HG03575 (cell line): Measurements from ENCODE around the gene ATP6V0A4.

ENCODE experiments used
- ATAC-seq: cut with Tn5 transposase; IDR thresholded peaks from one replicate; pipeline ENCODE4 v1.9.1; 2021; ENCODE audit not compliant: unreplicated experiment, insufficient number of reproducible peaks, low FRiP score; ENCODE audit errors: extremely low read depth

The ATP6V0A4 gene

DNA sequence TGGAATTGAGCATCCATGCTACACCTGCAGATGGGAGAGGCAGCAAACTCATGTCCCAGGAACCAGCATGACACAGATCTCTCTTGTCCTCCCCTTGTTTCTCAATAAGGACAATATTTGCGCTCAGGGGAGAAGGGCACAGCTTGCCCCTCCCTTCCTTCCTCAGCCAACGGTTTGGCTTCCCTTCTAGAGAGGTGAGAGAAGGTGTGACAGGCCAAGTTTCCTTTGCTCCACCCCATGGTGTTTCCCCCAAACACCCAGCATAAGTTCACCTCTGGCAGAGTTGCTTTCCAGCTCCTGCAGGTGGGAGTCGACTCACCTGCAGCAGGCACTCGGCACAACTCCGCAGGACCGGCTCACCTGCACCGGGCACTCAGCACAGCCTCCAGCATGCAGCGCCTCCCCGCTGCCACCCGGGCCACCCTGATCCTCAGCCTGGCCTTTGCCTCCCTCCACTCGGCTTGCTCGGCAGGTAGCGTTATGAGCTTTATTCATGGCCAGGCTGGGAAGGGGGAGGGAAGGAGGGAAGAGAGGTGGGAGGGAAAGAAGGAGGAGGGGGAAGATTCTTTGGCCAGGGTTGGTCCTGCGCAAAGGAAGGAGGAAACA lies at the start of gene ATP6V0A4, which contains the start of gene TMEM213:
TSS of gene ATP6V0A4 (minus strand) at position 482 of the 606 bp plus-strand sequence. CDS start 26,949 bp downstream, outside the sequence.
TSS of gene TMEM213 (plus strand) at position 280 of the 606 bp plus-strand sequence. CDS start at position 391, 111 bp downstream.
- ATAC-seq, result no peak

DNA sequence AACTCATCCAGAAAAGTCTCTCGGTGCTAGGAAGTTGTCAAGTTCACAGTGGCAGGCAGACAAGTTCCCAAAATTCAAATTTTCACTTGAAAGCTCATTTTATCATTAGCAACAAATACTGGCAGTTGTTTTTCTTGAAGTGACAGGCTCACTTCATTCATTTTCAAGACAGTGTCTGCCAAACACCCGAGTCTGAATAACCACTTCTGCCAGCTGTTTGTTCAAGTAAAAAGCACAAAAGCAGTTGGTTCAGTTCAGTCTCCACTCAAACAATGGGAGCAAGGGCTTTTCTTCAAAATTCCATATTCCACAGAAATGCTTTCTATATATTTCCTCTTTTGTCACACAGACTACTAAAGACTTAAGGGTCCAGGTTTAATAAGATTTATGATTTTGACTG lies 47.7 kb upstream of the ATP6V0A4 start:
- no peak for ATAC-seq

- ATAC-seq, result no peak
Observed at GRCh38 chr7:138843632-138844580, 45.9 kb upstream of the ATP6V0A4 start.

GRCh38 chr7:138842111-138842510 lies 44.1 kb upstream of the ATP6V0A4 start:
- ATAC-seq, result no peak

DNA sequence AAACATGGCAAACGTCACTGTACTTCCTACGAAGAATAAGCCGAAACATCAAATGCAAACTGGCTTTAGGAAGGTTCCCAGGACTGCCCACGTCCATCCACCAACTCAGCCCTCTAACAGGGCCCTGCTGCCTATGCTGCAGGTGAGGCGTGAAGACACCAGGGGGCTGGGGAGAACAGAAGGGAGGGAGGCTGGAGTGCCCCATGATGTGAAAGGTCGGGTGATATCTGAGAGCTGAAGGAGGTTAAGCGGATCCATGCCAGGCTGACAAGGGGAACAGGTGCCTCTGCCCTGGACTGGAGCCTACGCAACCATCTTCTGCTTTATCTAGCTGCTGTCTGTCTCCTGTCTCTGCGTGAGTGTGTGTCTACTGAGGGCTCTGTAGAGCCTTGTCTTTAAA lies 40.2 kb upstream of the ATP6V0A4 start:
- ATAC-seq, result no peak

DNA sequence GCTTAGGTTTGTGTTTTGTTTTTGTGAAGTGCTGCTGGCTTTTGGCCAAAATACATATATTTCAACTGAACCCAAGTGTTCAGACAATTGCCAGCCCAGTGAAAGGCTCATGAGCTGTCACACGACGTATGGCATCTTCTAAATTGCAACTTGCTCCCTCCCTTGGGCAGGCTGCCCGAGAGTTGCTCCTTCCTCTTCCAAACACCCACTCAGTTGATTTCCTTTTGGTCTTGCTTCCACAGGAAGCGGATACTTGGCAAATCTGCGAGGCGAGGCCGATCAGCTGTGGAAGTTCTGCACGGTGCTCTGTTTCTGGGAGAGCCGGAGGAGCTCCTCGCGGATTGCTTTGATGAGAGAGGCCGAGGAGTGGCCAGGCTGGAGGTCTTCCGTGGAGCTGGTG lies 39.6 kb upstream of the ATP6V0A4 start:
- no peak for ATAC-seq

- ATAC-seq, result no peak
Observed at GRCh38 chr7:138835087-138835486, 37.1 kb upstream of the ATP6V0A4 start.

DNA sequence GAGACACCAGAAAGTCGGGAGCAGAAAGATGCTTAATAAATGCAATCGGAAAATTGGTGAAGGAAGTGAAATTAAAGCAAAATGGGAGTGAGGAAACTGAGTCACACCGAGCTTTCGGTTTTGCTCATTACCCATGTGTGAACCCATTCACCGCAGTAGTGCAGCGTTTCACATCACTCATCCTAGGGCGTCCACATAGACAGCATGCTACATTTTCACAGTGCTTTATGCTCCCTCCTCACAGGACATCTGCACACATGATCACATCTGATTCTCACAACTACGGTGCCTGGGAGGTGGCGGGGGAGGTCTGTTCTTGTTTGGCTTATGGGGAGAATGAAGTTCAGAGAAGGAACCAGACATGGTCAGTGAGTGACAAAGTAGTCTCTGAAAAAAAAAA lies 36.6 kb upstream of the ATP6V0A4 start:
- ATAC-seq, result no peak

DNA sequence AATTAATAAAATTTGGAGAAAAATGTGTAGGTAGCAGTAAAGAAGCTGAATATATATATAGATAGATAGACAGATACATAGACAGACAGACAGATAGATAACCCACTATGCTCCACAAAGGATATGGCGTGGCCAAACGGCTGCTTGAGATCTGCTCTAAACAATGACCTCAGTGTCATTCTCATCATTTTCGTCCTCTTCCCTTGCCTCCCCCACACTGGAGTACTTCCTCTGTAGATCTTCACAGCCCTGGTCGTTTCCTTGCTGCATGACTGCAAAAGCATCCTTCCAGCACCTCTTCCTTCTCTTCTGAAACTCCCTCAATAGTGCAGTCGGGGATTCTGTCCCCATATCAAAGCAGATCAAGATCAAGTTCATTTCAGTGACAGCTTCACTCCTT lies 35.6 kb upstream of the ATP6V0A4 start:
- no peak for ATAC-seq

DNA sequence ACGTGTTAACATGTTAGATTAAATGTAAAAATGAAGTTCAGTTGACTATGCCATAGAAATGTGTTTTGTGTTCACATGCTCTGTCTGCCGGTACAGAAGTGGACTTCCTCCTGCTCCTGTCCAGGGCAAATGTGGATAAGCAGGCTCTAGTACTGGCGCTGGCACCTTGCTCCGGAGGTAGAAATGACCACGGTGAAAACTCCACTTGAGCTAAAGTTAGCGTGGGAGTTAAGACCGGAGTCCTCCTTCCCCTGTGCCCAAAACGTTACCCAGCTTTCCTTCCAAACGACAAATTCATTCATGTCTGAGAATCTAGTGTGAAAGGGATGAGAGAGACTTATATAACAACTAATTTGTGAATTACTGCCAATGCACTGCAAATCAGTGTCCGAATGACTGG lies 35.0 kb upstream of the ATP6V0A4 start:
- ATAC-seq, result no peak

- no peak for ATAC-seq
Observed at GRCh38 chr7:138829335-138829734, 31.3 kb upstream of the ATP6V0A4 start.

GRCh38 chr7:138828302-138828701 lies 30.3 kb upstream of the ATP6V0A4 start:
- no peak for ATAC-seq

- ATAC-seq, result no peak
Observed at GRCh38 chr7:138825049-138825721, 27.2 kb upstream of the ATP6V0A4 start.

GRCh38 chr7:138822867-138823535 lies 25.0 kb upstream of the ATP6V0A4 start:
- ATAC-seq, result no peak

GRCh38 chr7:138821912-138822311 lies 23.9 kb upstream of the ATP6V0A4 start:
- ATAC-seq, result no peak

DNA sequence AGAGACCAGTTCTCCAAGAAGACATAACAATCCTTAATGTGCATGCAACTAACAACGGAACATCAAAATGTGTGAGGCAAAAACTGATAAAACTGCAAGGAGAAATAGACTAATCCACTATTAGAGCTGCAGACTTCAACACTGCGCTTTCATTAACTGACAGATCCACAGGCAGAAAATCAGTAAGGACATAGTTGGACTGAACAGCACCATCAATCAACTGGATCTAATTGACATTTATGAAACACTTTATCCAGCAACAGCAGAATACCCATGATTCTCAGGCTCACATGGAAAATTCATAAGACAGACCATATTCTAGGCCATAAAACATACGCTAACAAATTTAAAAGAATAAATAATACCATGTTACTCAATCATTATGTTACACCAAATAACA lies 21.6 kb upstream of the ATP6V0A4 start:
- no peak for ATAC-seq

DNA sequence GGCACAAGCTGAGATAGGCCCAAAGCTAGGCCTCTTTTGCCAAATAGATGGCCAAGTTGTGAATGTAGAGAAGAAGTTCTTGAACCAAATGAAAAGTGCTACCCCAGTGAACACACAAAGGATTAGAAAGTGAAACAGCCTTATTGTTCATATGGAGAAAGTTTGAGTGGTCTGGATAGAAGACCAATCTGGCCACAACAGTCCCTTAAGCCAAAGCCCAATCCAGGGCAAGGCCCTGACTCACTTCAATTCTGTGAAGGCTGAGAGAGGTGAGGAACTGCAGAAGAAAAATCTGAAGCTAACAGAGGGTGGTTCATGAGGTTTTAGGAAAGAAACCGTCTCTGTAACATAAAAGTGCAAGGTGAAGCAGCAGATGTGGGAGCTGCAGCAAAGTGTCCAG lies 18.7 kb upstream of the ATP6V0A4 start:
- ATAC-seq, result no peak

- ATAC-seq, result no peak
Observed at GRCh38 chr7:138814816-138815332, 16.9 kb upstream of the ATP6V0A4 start.

DNA sequence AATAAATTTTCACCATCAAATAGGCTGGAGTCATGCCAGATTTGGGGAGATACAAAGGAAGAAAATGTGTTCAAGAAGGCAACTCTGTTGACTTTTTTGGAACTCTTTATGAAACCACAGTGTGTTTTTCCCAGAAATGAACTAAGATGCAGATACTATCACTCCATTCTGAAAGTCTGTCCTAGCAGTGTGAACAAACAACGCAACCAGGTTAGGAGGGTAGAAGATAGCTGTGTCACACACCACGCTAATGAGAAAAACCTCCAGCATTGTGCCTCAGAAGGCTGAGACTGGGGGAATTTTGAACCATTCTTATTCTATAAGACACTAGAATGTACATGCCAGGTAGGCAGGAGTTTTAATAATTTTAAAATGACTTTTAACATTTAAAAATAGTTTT lies 15.9 kb upstream of the ATP6V0A4 start:
- no peak for ATAC-seq
